GM12878 (cell line): ENCODE data around the gene SDK2. TPM values are rescaled to one million over a fixed set of nuclear protein-coding genes. Genes with fewer than 3 reads are reported as not detected.

Source experiments
- ATAC-seq: fragments of 200-7000 bp; cut with Tn5 transposase; 3 replicates; pipeline ENCODE4 v1.9.1; 2020; ENCODE audit warnings: mild to moderate bottlenecking, moderate library complexity
- BruUV-seq: library from RNA; stranded (reverse); fragments of 400-500 nt; replicated peaks from 2 replicates; lab custom pipeline; 2021; lab: Mats Ljungman, UMichigan
- CTCF ChIA-PET: fragments of 300-600 bp; sonication (Branson Sonifier 250); formaldehyde crosslinking; extraction: SDS; loops from one replicate; lab custom pipeline; 2021; ENCODE audit warnings: inconsistent platforms; lab: Yijun Ruan, JAX
- POLR2A ChIA-PET: fragments of 350-600 bp; formaldehyde crosslinking; extraction: SDS; loops from one replicate; lab custom pipeline; 2021; ENCODE audit warnings: inconsistent platforms; lab: Charles Lee
- RAD21 ChIA-PET: fragments of 300-600 bp; sonication (Branson Sonifier 250); formaldehyde crosslinking; loops from one replicate; lab custom pipeline; 2023; ENCODE audit warnings: antibody characterized with exemption; ENCODE audit not compliant: unreplicated experiment; lab: Charles Lee
- SMC1A ChIA-PET: fragments of 300-600 bp; sonication (Branson Sonifier 250); formaldehyde crosslinking; loops from one replicate; lab custom pipeline; 2023; ENCODE audit not compliant: unreplicated experiment, uncharacterized antibody; lab: Charles Lee
- DNase-seq: peaks from one replicate; pipeline ENCODE4 v3.0.0-alpha.2; 2011; ENCODE audit warnings: low read depth, low spot score
- FAIRE-seq: peaks from 3 replicates; lab custom pipeline; 2011; peaks lifted over from hg19 to GRCh38; lab: Jason Lieb, UNC
- H2AFZ ChIP-seq: 2 replicates; pipeline ENCODE4 v1.6.0; 2011; ENCODE audit warnings: low read depth, low read length, control low read depth; ENCODE audit not compliant: control insufficient read depth
- H3K27ac ChIP-seq: 2 replicates; pipeline ENCODE4 v1.5.1; 2011; ENCODE audit warnings: control low read depth; ENCODE audit not compliant: control insufficient read depth, insufficient read depth
- H3K27me3 ChIP-seq, 2 experiments: replicated peaks in 1 of 2; 2 replicates each; pipeline versions ENCODE4 v1.6.0 to v1.6.1; 2011; ENCODE audit warnings: low read length in 1 of 2; ENCODE audit not compliant: control insufficient read depth in 2 of 2, insufficient read depth in 2 of 2
- H3K36me3 ChIP-seq, 2 experiments: 2 replicates each; pipeline ENCODE4 v1.5.1; 2011; ENCODE audit warnings: low read length in 1 of 2; ENCODE audit not compliant: control insufficient read depth in 2 of 2, insufficient read depth in 2 of 2
- H3K4me1 ChIP-seq: 2 replicates; pipeline ENCODE4 v1.6.1; 2011; ENCODE audit warnings: mild to moderate bottlenecking, low read length, moderate library complexity, mixed read lengths; ENCODE audit not compliant: control insufficient read depth, insufficient read depth
- H3K4me2 ChIP-seq: 2 replicates; pipeline ENCODE4 v1.6.0; 2011; ENCODE audit warnings: control low read depth; ENCODE audit not compliant: control insufficient read depth, insufficient read depth
- H3K4me3 ChIP-seq: fragments of 200-600 bp; sonication (generic); 2 replicates; pipeline ENCODE4 v1.5.1; 2016
- H3K79me2 ChIP-seq: 2 replicates; pipeline ENCODE4 v1.6.0; 2011; ENCODE audit warnings: low read length; ENCODE audit not compliant: control insufficient read depth, insufficient read depth
- H3K9ac ChIP-seq: 2 replicates; pipeline ENCODE4 v1.8.0; 2011; ENCODE audit warnings: low read length, control low read depth, mixed read lengths; ENCODE audit not compliant: control insufficient read depth, insufficient read depth
- H3K9me3 ChIP-seq: replicated peaks from 3 replicates; pipeline ENCODE4 v1.5.1; 2011; ENCODE audit warnings: mild to moderate bottlenecking, low read length; ENCODE audit not compliant: control insufficient read depth, insufficient read depth
- H4K20me1 ChIP-seq: 2 replicates; pipeline ENCODE4 v1.6.0; 2011; ENCODE audit not compliant: control insufficient read depth, insufficient read depth
- E4F1 ChIP-seq: fragments of 450-650 bp; IDR thresholded peaks from 2 replicates; pipeline ENCODE4 v1.6.1; 2018; ENCODE audit warnings: borderline replicate concordance, mild to moderate bottlenecking; ENCODE audit not compliant: partially characterized antibody
- ESRRA ChIP-seq: IDR thresholded peaks from 2 replicates; pipeline ENCODE4 v1.6.1; 2012; ENCODE audit warnings: mild to moderate bottlenecking, low read length, improper control_type of control experiment
- FOXM1 ChIP-seq: IDR thresholded peaks from 2 replicates; pipeline ENCODE4 v1.6.1; 2012; ENCODE audit warnings: low read depth, mild to moderate bottlenecking, inconsistent platforms, low read length, moderate library complexity
- HDGF ChIP-seq: fragments of 450-650 bp; IDR thresholded peaks from 2 replicates; pipeline ENCODE4 v1.6.1; 2016; ENCODE audit warnings: antibody characterized with exemption
- KAT2A ChIP-seq: conservative IDR thresholded peaks from 2 replicates; pipeline ENCODE4 v1.6.1; 2011; ENCODE audit warnings: low read depth, low read length; ENCODE audit not compliant: control insufficient read depth
- MYB ChIP-seq: fragments of 150-350 bp; IDR thresholded peaks from 2 replicates; pipeline ENCODE4 v1.6.1; 2014; ENCODE audit warnings: mild to moderate bottlenecking, low read depth, low read length, borderline replicate concordance
- MYC ChIP-seq: IDR thresholded peaks from 2 replicates; pipeline ENCODE4 v1.6.1; 2011; ENCODE audit warnings: mild to moderate bottlenecking, low read length, moderate library complexity, inconsistent platforms; ENCODE audit not compliant: insufficient read depth, insufficient replicate concordance, insufficient read length, severe bottlenecking
- PRDM15 ChIP-seq: fragments of 450-650 bp; formaldehyde crosslinking; IDR thresholded peaks from 2 replicates; pipeline ENCODE4 v1.4.0; 2020; ENCODE audit warnings: mild to moderate bottlenecking, moderate library complexity
- RAD51 ChIP-seq: fragments of 450-650 bp; IDR thresholded peaks from 2 replicates; pipeline ENCODE4 v1.6.1; 2016; ENCODE audit warnings: moderate library complexity, mild to moderate bottlenecking, inconsistent platforms
- RFX5 ChIP-seq: IDR thresholded peaks from 2 replicates; pipeline ENCODE4 v1.6.1; 2011; ENCODE audit warnings: low read depth, low read length, improper control_type of control experiment
- RUNX3 ChIP-seq: IDR thresholded peaks from 2 replicates; pipeline ENCODE4 v1.6.1; 2012; ENCODE audit warnings: low read length, inconsistent platforms
- SIX5 ChIP-seq: IDR thresholded peaks from 2 replicates; pipeline ENCODE4 v1.6.1; 2011; ENCODE audit warnings: mild to moderate bottlenecking, low read depth, low read length, moderate library complexity; ENCODE audit not compliant: severe bottlenecking
- ZSCAN29 ChIP-seq: fragments of 450-650 bp; IDR thresholded peaks from 2 replicates; pipeline ENCODE4 v1.6.1; 2017; ENCODE audit warnings: mild to moderate bottlenecking, moderate library complexity
- WGBS: methylation state at CpG from one replicate; pipeline ENCODE4 v1.1.6; 2016; ENCODE audit warnings: low lambda C conversion rate; ENCODE audit not compliant: insufficient replicate concordance, insufficient coverage; ENCODE audit errors: missing lambda C conversion rate; 5-methylcytosine and 5-hydroxymethylcytosine counted together
- in situ Hi-C: fragments of 300-500 bp; cut with MboI; formaldehyde crosslinking; loops from 9 replicates; pipeline ENCODE4 v1.14.3; 2018; ENCODE audit warnings: mixed read lengths
- intact Hi-C: fragments of 100-400 bp; cut with micrococcal nuclease; formaldehyde crosslinking; loops from one replicate; pipeline ENCODE4 v1.14.2; 2022; ENCODE audit not compliant: unreplicated experiment
- polyA plus RNA-seq, 11 experiments: library from polyadenylated mRNA; depleted of rRNA in 4 of 11; unstranded in 6 of 11; stranded (reverse) in 5 of 11; fragments of >200 nt; fragmentation: Nextera tagmentation in 4 of 11; fragmentation: Illumina TruSeq in 1 of 11; extraction: Ambion mirVana in 4 of 11; extraction: Trizol in 1 of 11; gene quantifications; 1 replicate in 1 of 11; 2 replicates in 10 of 11; pipeline versions ENCODE4 v1.2.1 to v1.2.3, GENCODE V29; 2011 to 2016; ENCODE audit warnings: inconsistent platforms in 2 of 11, missing spikeins in 2 of 11, low read depth in 1 of 11
- total RNA-seq, 4 experiments: library from RNA; depleted of rRNA in 3 of 4; stranded (reverse); fragments of >200 nt in 3 of 4; fragmentation: Illumina TruSeq in 1 of 4; extraction: Trizol in 1 of 4; gene quantifications; 2 replicates each; pipeline versions ENCODE4 v1.2.1 to v1.2.3, GENCODE V29; 2013 to 2021

SDK2 gene
- total and polyA plus RNA-seq, 10 of the 15 experiments (the other 5 are each of a cell fraction or from before 2014, with no cell fraction given), result 0.03 to 0.08 (median 0.03) TPM; not detected in 7

- Histone ChIP-seq H3K4me3 (no peak overlapping the region), H3K4me2 (no peak overlapping the region), H3K36me3 (no peaks in the 10 kb centered on the region), H2AFZ (no peak overlapping the region), H3K4me1 (no peaks in the 10 kb centered on the region), H3K79me2 (no peaks in the 10 kb centered on the region), H3K9ac (no peak overlapping the region), H3K27me3 (peaks cover 0 to 4% of the 10 kb centered on the region in 2 experiments; a peak in 2 of 4 replicates), H4K20me1 (no peaks in the 10 kb centered on the region), H3K27ac (no peak overlapping the region), H3K9me3 (no peaks in the 10 kb centered on the region)
- ChIA-PET CTCF (no interaction called here), POLR2A (no interaction called here), RAD21 (no interaction called here), SMC1A (no interaction called here)
- WGBS, result 9% methylated on average over 8 of the region's 9 CpGs
- ATAC-seq, result no peak
- in situ Hi-C loops, result no loop called here
- BruUV-seq, result no TSS peak
- no peak for DNase-seq
- no peak for FAIRE-seq
- TF ChIP-seq RUNX3 (no peak), ESRRA (no peak), RAD51 (no peak), MYB (no peak), MYC (no peak), SIX5 (no peak), E4F1 (no peak), KAT2A (no peak), PRDM15 (no peak), FOXM1 (no peak), HDGF (no peak), ZSCAN29 (no peak), RFX5 (no peak)
- intact Hi-C loops, result no loop called here
Observed at GRCh38 chr17:73465130-73465952, 178.9 kb downstream of the SDK2 start.
